GM12878 (cell line): ENCODE results near the gene HOXB2. TPM values are rescaled to one million over a fixed set of nuclear protein-coding genes. Genes with fewer than 3 reads are reported as not detected.

Source experiments
- ATAC-seq: fragments of 200-7000 bp; cut with Tn5 transposase; 3 replicates; pipeline ENCODE4 v1.9.1; 2020; ENCODE audit warnings: mild to moderate bottlenecking, moderate library complexity
- BruUV-seq: library from RNA; stranded (reverse); fragments of 400-500 nt; replicated peaks from 2 replicates; lab custom pipeline; 2021; lab: Mats Ljungman, UMichigan
- CTCF ChIA-PET: fragments of 300-600 bp; sonication (Branson Sonifier 250); formaldehyde crosslinking; extraction: SDS; loops from one replicate; lab custom pipeline; 2021; ENCODE audit warnings: inconsistent platforms; lab: Yijun Ruan, JAX
- POLR2A ChIA-PET: fragments of 350-600 bp; formaldehyde crosslinking; extraction: SDS; loops from one replicate; lab custom pipeline; 2021; ENCODE audit warnings: inconsistent platforms; lab: Charles Lee
- RAD21 ChIA-PET: fragments of 300-600 bp; sonication (Branson Sonifier 250); formaldehyde crosslinking; loops from one replicate; lab custom pipeline; 2023; ENCODE audit warnings: antibody characterized with exemption; ENCODE audit not compliant: unreplicated experiment; lab: Charles Lee
- SMC1A ChIA-PET: fragments of 300-600 bp; sonication (Branson Sonifier 250); formaldehyde crosslinking; loops from one replicate; lab custom pipeline; 2023; ENCODE audit not compliant: unreplicated experiment, uncharacterized antibody; lab: Charles Lee
- DNase-seq: peaks from one replicate; pipeline ENCODE4 v3.0.0-alpha.2; 2011; ENCODE audit warnings: low read depth, low spot score
- FAIRE-seq: peaks from 3 replicates; lab custom pipeline; 2011; peaks lifted over from hg19 to GRCh38; lab: Jason Lieb, UNC
- H2AFZ ChIP-seq: 2 replicates; pipeline ENCODE4 v1.6.0; 2011; ENCODE audit warnings: low read depth, low read length, control low read depth; ENCODE audit not compliant: control insufficient read depth
- H3K27ac ChIP-seq: 2 replicates; pipeline ENCODE4 v1.5.1; 2011; ENCODE audit warnings: control low read depth; ENCODE audit not compliant: control insufficient read depth, insufficient read depth
- H3K27me3 ChIP-seq, 2 experiments: replicated peaks in 1 of 2; 2 replicates each; pipeline versions ENCODE4 v1.6.0 to v1.6.1; 2011; ENCODE audit warnings: low read length in 1 of 2; ENCODE audit not compliant: control insufficient read depth in 2 of 2, insufficient read depth in 2 of 2
- H3K36me3 ChIP-seq, 2 experiments: 2 replicates each; pipeline ENCODE4 v1.5.1; 2011; ENCODE audit warnings: low read length in 1 of 2; ENCODE audit not compliant: control insufficient read depth in 2 of 2, insufficient read depth in 2 of 2
- H3K4me1 ChIP-seq: 2 replicates; pipeline ENCODE4 v1.6.1; 2011; ENCODE audit warnings: mild to moderate bottlenecking, low read length, moderate library complexity, mixed read lengths; ENCODE audit not compliant: control insufficient read depth, insufficient read depth
- H3K4me2 ChIP-seq: 2 replicates; pipeline ENCODE4 v1.6.0; 2011; ENCODE audit warnings: control low read depth; ENCODE audit not compliant: control insufficient read depth, insufficient read depth
- H3K4me3 ChIP-seq: fragments of 200-600 bp; sonication (generic); 2 replicates; pipeline ENCODE4 v1.5.1; 2016
- H3K79me2 ChIP-seq: 2 replicates; pipeline ENCODE4 v1.6.0; 2011; ENCODE audit warnings: low read length; ENCODE audit not compliant: control insufficient read depth, insufficient read depth
- H3K9ac ChIP-seq: 2 replicates; pipeline ENCODE4 v1.8.0; 2011; ENCODE audit warnings: low read length, control low read depth, mixed read lengths; ENCODE audit not compliant: control insufficient read depth, insufficient read depth
- H3K9me3 ChIP-seq: replicated peaks from 3 replicates; pipeline ENCODE4 v1.5.1; 2011; ENCODE audit warnings: mild to moderate bottlenecking, low read length; ENCODE audit not compliant: control insufficient read depth, insufficient read depth
- H4K20me1 ChIP-seq: 2 replicates; pipeline ENCODE4 v1.6.0; 2011; ENCODE audit not compliant: control insufficient read depth, insufficient read depth
- ATF7 ChIP-seq: fragments of 450-650 bp; IDR thresholded peaks from 2 replicates; pipeline ENCODE4 v1.6.1; 2016; ENCODE audit warnings: low read depth, mild to moderate bottlenecking
- EZH2 ChIP-seq: IDR thresholded peaks from 2 replicates; pipeline ENCODE4 v1.6.1; 2012; ENCODE audit warnings: low read depth, mild to moderate bottlenecking, control low read depth, inconsistent platforms, low read length, borderline replicate concordance; ENCODE audit not compliant: control insufficient read depth
- KAT2A ChIP-seq: conservative IDR thresholded peaks from 2 replicates; pipeline ENCODE4 v1.6.1; 2011; ENCODE audit warnings: low read depth, low read length; ENCODE audit not compliant: control insufficient read depth
- PAX8 ChIP-seq: fragments of 450-650 bp; IDR thresholded peaks from 2 replicates; pipeline ENCODE4 v1.6.1; 2017; ENCODE audit warnings: mild to moderate bottlenecking, moderate library complexity
- POLR2AphosphoS2 ChIP-seq: IDR thresholded peaks from 2 replicates; pipeline ENCODE4 v1.6.1; 2011; ENCODE audit warnings: low read depth, mild to moderate bottlenecking, low read length, improper control_type of control experiment, moderate library complexity
- SMAD1 ChIP-seq: fragments of 450-650 bp; IDR thresholded peaks from 2 replicates; pipeline ENCODE4 v1.6.1; 2018; ENCODE audit warnings: mild to moderate bottlenecking, low read depth; ENCODE audit not compliant: partially characterized antibody
- TAF1 ChIP-seq: IDR thresholded peaks from 2 replicates; pipeline ENCODE4 v1.6.1; 2011; ENCODE audit warnings: mild to moderate bottlenecking, low read depth, low read length, borderline replicate concordance
- ZBED1 ChIP-seq: IDR thresholded peaks from 2 replicates; pipeline ENCODE4 v1.6.1; 2016; ENCODE audit warnings: borderline replicate concordance
- ZNF207 ChIP-seq: fragments of 450-650 bp; IDR thresholded peaks from 2 replicates; pipeline ENCODE4 v1.6.1; 2014; ENCODE audit warnings: antibody characterized with exemption, mild to moderate bottlenecking, borderline replicate concordance
- WGBS: methylation state at CpG from one replicate; pipeline ENCODE4 v1.1.6; 2016; ENCODE audit warnings: low lambda C conversion rate; ENCODE audit not compliant: insufficient replicate concordance, insufficient coverage; ENCODE audit errors: missing lambda C conversion rate; 5-methylcytosine and 5-hydroxymethylcytosine counted together
- in situ Hi-C: fragments of 300-500 bp; cut with MboI; formaldehyde crosslinking; loops from 9 replicates; pipeline ENCODE4 v1.14.3; 2018; ENCODE audit warnings: mixed read lengths
- intact Hi-C: fragments of 100-400 bp; cut with micrococcal nuclease; formaldehyde crosslinking; loops from one replicate; pipeline ENCODE4 v1.14.2; 2022; ENCODE audit not compliant: unreplicated experiment
- polyA plus RNA-seq, 11 experiments: library from polyadenylated mRNA; depleted of rRNA in 4 of 11; unstranded in 6 of 11; stranded (reverse) in 5 of 11; fragments of >200 nt; fragmentation: Nextera tagmentation in 4 of 11; fragmentation: Illumina TruSeq in 1 of 11; extraction: Ambion mirVana in 4 of 11; extraction: Trizol in 1 of 11; gene quantifications; 1 replicate in 1 of 11; 2 replicates in 10 of 11; pipeline versions ENCODE4 v1.2.1 to v1.2.3, GENCODE V29; 2011 to 2016; ENCODE audit warnings: inconsistent platforms in 2 of 11, missing spikeins in 2 of 11, low read depth in 1 of 11
- total RNA-seq, 4 experiments: library from RNA; depleted of rRNA in 3 of 4; stranded (reverse); fragments of >200 nt in 3 of 4; fragmentation: Illumina TruSeq in 1 of 4; extraction: Trizol in 1 of 4; gene quantifications; 2 replicates each; pipeline versions ENCODE4 v1.2.1 to v1.2.3, GENCODE V29; 2013 to 2021
- TF ChIP-seq, protein P1 (sequence below): fragments of 450-650 bp; IDR thresholded peaks from 2 replicates; pipeline ENCODE4 v1.6.1; 2016; ENCODE audit warnings: mild to moderate bottlenecking

Gene HOXB2
- total and polyA plus RNA-seq, 10 of the 15 experiments (the other 5 are each of a cell fraction or from before 2014, with no cell fraction given), result 0.16 to 8.8 (median 2.3) TPM

DNA sequence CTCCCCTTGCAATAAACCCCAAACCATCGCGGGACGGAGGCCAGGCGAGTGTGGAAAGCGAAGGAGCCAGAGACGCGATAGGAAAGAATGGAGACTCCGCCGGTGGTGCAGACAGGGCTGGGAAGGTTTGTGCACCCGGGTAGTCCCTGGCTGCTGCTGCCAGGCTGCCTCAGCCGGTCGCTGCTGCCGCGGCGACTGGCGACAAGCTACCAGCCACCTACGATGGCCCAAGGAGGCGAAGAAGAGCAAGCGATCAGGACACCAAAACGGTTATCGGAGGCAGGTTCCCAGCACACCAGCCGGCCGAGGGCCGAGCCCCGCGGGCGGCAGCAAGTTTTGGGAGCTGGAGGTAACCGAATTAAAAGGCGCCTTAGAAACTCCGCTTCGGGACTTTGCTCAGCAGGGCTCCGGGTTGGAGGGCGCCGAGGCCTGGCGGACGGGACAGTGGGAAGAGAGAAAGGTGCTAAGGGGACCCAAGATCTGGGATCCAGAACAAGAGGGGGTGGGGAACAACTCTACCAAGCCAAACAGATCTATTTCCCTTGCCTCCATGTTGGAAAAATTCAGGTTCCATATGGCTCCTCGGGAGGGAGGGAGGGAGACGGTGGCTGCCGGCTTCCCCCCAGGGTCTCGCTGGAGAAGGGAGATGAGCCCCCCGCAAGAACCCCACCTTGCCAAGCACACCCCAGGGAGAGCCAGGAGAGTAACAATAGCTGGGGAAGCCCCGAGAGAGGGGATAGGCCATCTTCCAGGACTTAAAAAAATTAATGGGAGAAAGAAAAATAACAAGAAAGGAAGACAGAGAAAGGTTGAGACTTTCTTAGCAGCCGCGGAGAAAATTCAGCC lies 9.7 kb upstream of the HOXB2 start:
- no peak overlapping the region for H3K27ac ChIP-seq
- TF ChIP-seq EZH2, result no peak
- SMC1A ChIA-PET, result interaction anchor here (1.1 to 1.5 kb wide), 4 partner anchors 8 to 140 kb away, joined by 3 read pairs; no protein-coding TSS in a partner anchor
- POLR2A ChIA-PET, result interaction anchor here (1.2 kb wide), 1 partner anchor 8 kb away, joined by 4 read pairs; no protein-coding TSS in a partner anchor
- no peaks in the 10 kb centered on the region for H3K9me3 ChIP-seq
- H3K4me2 ChIP-seq, result no peak overlapping the region
- CTCF ChIA-PET, result interaction anchor here (0.9 kb wide), 1 partner anchor 56 kb away, joined by 3 read pairs; no protein-coding TSS in a partner anchor
- no peak overlapping the region for H2AFZ ChIP-seq
- H3K4me1 ChIP-seq, result no peaks in the 10 kb centered on the region
- H3K9ac ChIP-seq, result no peak overlapping the region
- H3K36me3 ChIP-seq, result peaks cover 0 to 6% of the 10 kb centered on the region in 2 experiments; a peak in 2 of 4 replicates
- FAIRE-seq (no peak), DNase-seq (no peak), ATAC-seq (no peak)
- in situ Hi-C loops (no loop called here), intact Hi-C loops (no loop called here)
- no peak overlapping the region for H3K4me3 ChIP-seq
- H4K20me1 ChIP-seq, result no peaks in the 10 kb centered on the region
- WGBS, result 90% methylated on average over 41 of the region's 44 CpGs
- H3K27me3 ChIP-seq, result no peaks in the 10 kb centered on the region
- RAD21 ChIA-PET, result interaction anchor here (0.9 kb wide), 1 partner anchor 42 kb away, joined by 3 read pairs; no protein-coding TSS in a partner anchor
- no peaks in the 10 kb centered on the region for H3K79me2 ChIP-seq
- no TSS peak for BruUV-seq

- Histone ChIP-seq H3K79me2 (no peaks in the 10 kb centered on the region), H3K4me3 (no peak overlapping the region), H3K9me3 (no peaks in the 10 kb centered on the region), H3K4me2 (no peak overlapping the region), H3K27ac (no peak overlapping the region), H3K4me1 (no peaks in the 10 kb centered on the region), H3K9ac (no peak overlapping the region), H2AFZ (no peak overlapping the region), H4K20me1 (no peaks in the 10 kb centered on the region), H3K36me3 (peaks cover 0 to 6% of the 10 kb centered on the region in 2 experiments; a peak in 2 of 4 replicates), H3K27me3 (no peaks in the 10 kb centered on the region)
- ChIA-PET CTCF (no interaction called here), RAD21 (no interaction called here), POLR2A (no interaction called here), SMC1A (interaction anchor here (0.9 kb wide), 1 partner anchor 41 kb away, joined by 4 read pairs; no protein-coding TSS in a partner anchor)
- no peak for ATAC-seq
- WGBS, result 48% methylated on average over 1 of the region's 1 CpG
- DNase-seq, result no peak
- no TSS peak for BruUV-seq
- intact Hi-C loops, result no loop called here
- TF ChIP-seq ATF7 (no peak), ZBED1 (no peak), PAX8 (no peak), POLR2AphosphoS2 (no peak), ZNF207 (no peak), TAF1 (no peak), SMAD1 (no peak), KAT2A (no peak)
- TF ChIP-seq, protein P1, sequence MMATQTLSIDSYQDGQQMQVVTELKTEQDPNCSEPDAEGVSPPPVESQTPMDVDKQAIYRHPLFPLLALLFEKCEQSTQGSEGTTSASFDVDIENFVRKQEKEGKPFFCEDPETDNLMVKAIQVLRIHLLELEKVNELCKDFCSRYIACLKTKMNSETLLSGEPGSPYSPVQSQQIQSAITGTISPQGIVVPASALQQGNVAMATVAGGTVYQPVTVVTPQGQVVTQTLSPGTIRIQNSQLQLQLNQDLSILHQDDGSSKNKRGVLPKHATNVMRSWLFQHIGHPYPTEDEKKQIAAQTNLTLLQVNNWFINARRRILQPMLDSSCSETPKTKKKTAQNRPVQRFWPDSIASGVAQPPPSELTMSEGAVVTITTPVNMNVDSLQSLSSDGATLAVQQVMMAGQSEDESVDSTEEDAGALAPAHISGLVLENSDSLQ, result no peak
- in situ Hi-C loops, result no loop called here
- no peak for FAIRE-seq
These were observed 8.9 kb upstream of the HOXB2 start for GRCh38 chr17:48553826-48554225.
